HepG2 (cell line): ENCODE data around the gene SERPINB6. TPM values are rescaled to one million over a fixed set of nuclear protein-coding genes. Genes with fewer than 3 reads are reported as not detected.

Experiments
- ATAC-seq: fragments of 200-7000 bp; cut with Tn5 transposase; 3 replicates; pipeline ENCODE4 v1.9.1; 2020; ENCODE audit warnings: mild to moderate bottlenecking, moderate library complexity
- BruUV-seq: library from RNA; stranded (reverse); fragments of 400-500 nt; replicated peaks from 2 replicates; lab custom pipeline; 2021; lab: Mats Ljungman, UMichigan
- CTCF ChIA-PET: fragments of 300-600 bp; formaldehyde crosslinking; extraction: SDS; loops from one replicate; lab custom pipeline; 2021; ENCODE audit warnings: low total read pairs, inconsistent platforms, low intra/inter-chr PET ratio; lab: Yijun Ruan, JAX
- POLR2A ChIA-PET: fragments of 350-600 bp; sonication (Branson Sonifier 250); formaldehyde crosslinking; loops from one replicate; lab custom pipeline; 2020; ENCODE audit warnings: antibody characterized with exemption, inconsistent platforms; lab: Yijun Ruan, JAX
- DNase-seq: peaks from one replicate; pipeline ENCODE4 v3.0.0-alpha.2; 2015; ENCODE audit warnings: low spot score
- FAIRE-seq: peaks from 3 replicates; lab custom pipeline; 2011; peaks lifted over from hg19 to GRCh38; lab: Jason Lieb, UNC
- H2AFZ ChIP-seq: one replicate; pipeline ENCODE4 v1.6.1; 2011; ENCODE audit warnings: low read length, inconsistent platforms
- H3K27ac ChIP-seq: fragments of 300-600 bp; 3 replicates; pipeline ENCODE4 v1.8.0; 2011; ENCODE audit warnings: mixed run types, mild to moderate bottlenecking, mixed read lengths, low read length, inconsistent platforms; ENCODE audit not compliant: insufficient read depth; ENCODE audit errors: extremely low read length
- H3K27me3 ChIP-seq, 2 experiments: fragments of 200-600 bp in 1 of 2; 2 replicates in 1 of 2; 3 replicates in 1 of 2; pipeline versions ENCODE4 v1.6.0 to v1.8.0; 2011; ENCODE audit warnings: low read length in 2 of 2, mild to moderate bottlenecking in 2 of 2, moderate library complexity in 2 of 2, inconsistent platforms in 1 of 2; ENCODE audit not compliant: insufficient read depth in 2 of 2, control insufficient read depth in 1 of 2
- H3K36me3 ChIP-seq, 2 experiments: fragments of 200-600 bp in 1 of 2; replicated peaks in 1 of 2; 2 replicates in 1 of 2; 3 replicates in 1 of 2; pipeline versions ENCODE4 v1.5.1 to v1.8.0; 2011; ENCODE audit warnings: low read length in 2 of 2, inconsistent platforms in 1 of 2; ENCODE audit not compliant: insufficient read depth in 2 of 2, control insufficient read depth in 1 of 2
- H3K4me1 ChIP-seq: 2 replicates; pipeline ENCODE4 v1.5.1; 2012; ENCODE audit warnings: low read length, inconsistent platforms; ENCODE audit not compliant: insufficient read depth
- H3K4me2 ChIP-seq: 2 replicates; pipeline ENCODE4 v1.6.0; 2011; ENCODE audit warnings: low read depth, low read length, inconsistent platforms
- H3K4me3 ChIP-seq, 3 experiments: fragments of 200-600 bp in 1 of 3; sonication (generic), shearing (Covaris generic) in 1 of 3; replicated peaks in 1 of 3; 2 replicates each; pipeline ENCODE4 v1.5.1; 2011 to 2016; ENCODE audit warnings: low read length in 3 of 3, inconsistent platforms in 2 of 3, low read depth in 2 of 3, mild to moderate bottlenecking in 2 of 3, control low read depth in 1 of 3, mixed read lengths in 1 of 3; ENCODE audit not compliant: insufficient read depth in 1 of 3
- H3K79me2 ChIP-seq: one replicate; pipeline ENCODE4 v1.6.1; 2011; ENCODE audit warnings: low read length, inconsistent platforms; ENCODE audit not compliant: insufficient read depth
- H3K9ac ChIP-seq: 2 replicates; pipeline ENCODE4 v1.6.0; 2011; ENCODE audit warnings: mild to moderate bottlenecking, low read depth, low read length, inconsistent platforms; ENCODE audit not compliant: insufficient read depth
- H3K9me3 ChIP-seq: 2 replicates; pipeline ENCODE4 v1.5.1; 2012; ENCODE audit warnings: mild to moderate bottlenecking, low read length
- H4K20me1 ChIP-seq: 2 replicates; pipeline ENCODE4 v1.6.0; 2011; ENCODE audit warnings: inconsistent platforms, mild to moderate bottlenecking, low read length, moderate library complexity; ENCODE audit not compliant: insufficient read depth
- FOSL2 ChIP-seq: sonication (generic); formaldehyde crosslinking; IDR thresholded peaks from 2 replicates; pipeline ENCODE4 v1.4.0; 2020; ENCODE audit warnings: missing genetic modification reagents
- FOXA1 ChIP-seq, 2 experiments: fragments of 450-650 bp in 1 of 2; sonication (generic) in 1 of 2; formaldehyde crosslinking in 1 of 2; IDR thresholded peaks; 2 replicates each; pipeline versions ENCODE4 v1.4.0 to v1.6.1; 2016 to 2020; ENCODE audit warnings: missing genetic modification reagents in 1 of 2
- FOXC1 ChIP-seq: sonication (generic); formaldehyde crosslinking; IDR thresholded peaks from 2 replicates; pipeline ENCODE4 v1.8.0; 2022; ENCODE audit warnings: mild to moderate bottlenecking, missing genetic modification reagents, borderline replicate concordance
- IKZF5 ChIP-seq: IDR thresholded peaks from 2 replicates; pipeline ENCODE4 v1.6.1; 2018; ENCODE audit warnings: missing genetic modification reagents, mild to moderate bottlenecking, missing compliant biosample characterization
- MAFF ChIP-seq: IDR thresholded peaks from 2 replicates; pipeline ENCODE4 v1.6.1; 2011; ENCODE audit warnings: low read depth, low read length, improper control_type of control experiment
- MYPOP ChIP-seq: sonication (generic); formaldehyde crosslinking; IDR thresholded peaks from 2 replicates; pipeline ENCODE4 v1.8.1; 2023; ENCODE audit warnings: mild to moderate bottlenecking, moderate library complexity, missing genetic modification reagents
- NFATC3 ChIP-seq: sonication (generic); formaldehyde crosslinking; IDR thresholded peaks from 2 replicates; pipeline ENCODE4 v1.5.1; 2020; ENCODE audit warnings: mild to moderate bottlenecking, missing genetic modification reagents
- NFE2 ChIP-seq: sonication (generic); formaldehyde crosslinking; IDR thresholded peaks from 2 replicates; pipeline ENCODE4 v1.4.0; 2020; ENCODE audit warnings: missing genetic modification reagents
- NFYB ChIP-seq: sonication (generic); formaldehyde crosslinking; IDR thresholded peaks from 2 replicates; pipeline ENCODE4 v1.4.0; 2020; ENCODE audit warnings: missing genetic modification reagents
- PHB2 ChIP-seq: fragments of 450-650 bp; IDR thresholded peaks from 2 replicates; pipeline ENCODE4 v1.6.1; 2018; ENCODE audit not compliant: partially characterized antibody
- SOX6 ChIP-seq, 2 experiments: fragments of 450-650 bp in 1 of 2; sonication (generic) in 1 of 2; formaldehyde crosslinking in 1 of 2; IDR thresholded peaks; 2 replicates each; pipeline versions ENCODE4 v1.4.0 to v1.6.1; 2017 to 2020; ENCODE audit warnings: antibody characterized with exemption in 1 of 2, mild to moderate bottlenecking in 1 of 2, missing genetic modification reagents in 1 of 2
- TMF1 ChIP-seq: sonication (generic); formaldehyde crosslinking; IDR thresholded peaks from 2 replicates; pipeline ENCODE4 v1.8.1; 2022; ENCODE audit warnings: low read depth, missing genetic modification reagents
- TP53 ChIP-seq: sonication (generic); formaldehyde crosslinking; conservative IDR thresholded peaks from 2 replicates; pipeline ENCODE4 v1.4.0; 2020; ENCODE audit warnings: missing genetic modification reagents
- ZBTB1 ChIP-seq: sonication (generic); formaldehyde crosslinking; IDR thresholded peaks from 2 replicates; pipeline ENCODE4 v1.4.0; 2020; ENCODE audit warnings: missing genetic modification reagents, borderline replicate concordance
- ZBTB33 ChIP-seq: sonication (generic); formaldehyde crosslinking; IDR thresholded peaks from 2 replicates; pipeline ENCODE4 v1.4.0; 2020; ENCODE audit warnings: missing genetic modification reagents
- ZNF101 ChIP-seq: sonication (generic); formaldehyde crosslinking; IDR thresholded peaks from 2 replicates; pipeline ENCODE4 v1.4.0; 2020; ENCODE audit warnings: mild to moderate bottlenecking, low read depth, missing genetic modification reagents, borderline replicate concordance
- ZNF230 ChIP-seq: sonication (generic); formaldehyde crosslinking; IDR thresholded peaks from 2 replicates; pipeline ENCODE4 v1.4.0; 2020; ENCODE audit warnings: mild to moderate bottlenecking, missing genetic modification reagents
- ZNF749 ChIP-seq: sonication (generic); formaldehyde crosslinking; IDR thresholded peaks from 2 replicates; pipeline ENCODE4 v1.8.0; 2022; ENCODE audit warnings: mild to moderate bottlenecking, missing genetic modification reagents, moderate library complexity, borderline replicate concordance
- ZNF776 ChIP-seq: sonication (generic); formaldehyde crosslinking; IDR thresholded peaks from 2 replicates; pipeline ENCODE4 v1.4.0; 2020; ENCODE audit warnings: mild to moderate bottlenecking, missing genetic modification reagents
- ZNF839 ChIP-seq: sonication (generic); formaldehyde crosslinking; IDR thresholded peaks from 2 replicates; pipeline ENCODE4 v1.4.0; 2020; ENCODE audit warnings: missing genetic modification reagents, mild to moderate bottlenecking, borderline replicate concordance
- whole genome bisulfite sequencing: methylation state at CpG from one replicate; pipeline ENCODE4 v1.1.6; 2017; ENCODE audit warnings: low lambda C conversion rate; 5-methylcytosine and 5-hydroxymethylcytosine counted together
- in situ Hi-C: cut with HindIII; loops from 2 replicates; pipeline ENCODE4 v1.10.0; 2017; ENCODE audit warnings: low pct_unique_long_range_greater_than_20kb; ENCODE audit not compliant: extremely low pct_ligation_motif_present
- intact Hi-C: fragments of 100-400 bp; cut with micrococcal nuclease; formaldehyde crosslinking; loops from one replicate; pipeline ENCODE4 v1.10.0; 2022; ENCODE audit not compliant: unreplicated experiment
- polyA plus RNA-seq, 8 experiments: library from polyadenylated mRNA; depleted of rRNA in 3 of 8; stranded (reverse) in 7 of 8; unstranded in 1 of 8; fragments of >200 nt; fragmentation: Illumina TruSeq in 4 of 8; extraction: Trizol in 4 of 8; gene quantifications; 2 replicates each; pipeline versions ENCODE4 v1.2.1 to v1.2.3, GENCODE V29; 2011 to 2016; ENCODE audit warnings: low read depth in 4 of 8, missing spikeins in 1 of 8, mixed read lengths in 1 of 8; ENCODE audit not compliant: insufficient read depth in 1 of 8
- total RNA-seq, 5 experiments: library from RNA; depleted of rRNA; stranded (reverse); fragments of >200 nt; fragmentation: Illumina TruSeq; extraction: Trizol; gene quantifications; 2 replicates each; pipeline ENCODE4 v1.2.3, GENCODE V29; 2016; ENCODE audit warnings: low read depth in 1 of 5

SERPINB6 gene
- total and polyA plus RNA-seq, 2 of the 13 experiments (the other 11 are each of a cell fraction or from before 2014, with no cell fraction given), result 38.2 to 61.3 TPM

- TF ChIP-seq ZNF230 (CRISPR knock-in tag) (no peak), ZBTB1 (no peak), MYPOP (CRISPR knock-in tag) (no peak), ZNF749 (no peak), NFATC3 (no peak), ZNF776 (CRISPR knock-in tag) (peak; percentile 52; the same call in 1 of the 2 replicates), NFYB (CRISPR knock-in tag) (no peak)
These were observed 42.7 kb upstream of the SERPINB6 start (continued) for GRCh38 chr6:3013901-3014674.

GRCh38 chr6:3013486-3013885, 42.1 kb upstream of the SERPINB6 start:
- Histone ChIP-seq H3K4me3 (no peak overlapping the region), H4K20me1 (no peaks in the 10 kb centered on the region), H3K4me2 (no peak overlapping the region), H3K4me1 (peaks cover 27% of the 10 kb centered on the region), H3K36me3 (peaks cover 27 to 67% of the 10 kb centered on the region in 2 experiments), H3K79me2 (no peaks in the 10 kb centered on the region), H3K27ac (no peak overlapping the region), H3K27me3 (no peaks in the 10 kb centered on the region), H3K9ac (no peak overlapping the region; the same call in 1 of the 2 replicates), H3K9me3 (peaks cover 16% of the 10 kb centered on the region), H2AFZ (no peak overlapping the region)
- no peak for FAIRE-seq
- no peak for DNase-seq
- ATAC-seq, result peak; percentile 48; the same call in 2 of the 3 replicates
- intact Hi-C loops, result no loop called here
- in situ Hi-C loops, result no loop called here
- ChIA-PET CTCF (no interaction called here), POLR2A (interaction anchor here (0.6 to 2.3 kb wide), 2 partner anchors 13 to 40 kb away, joined by 3 to 13 read pairs; partner anchors contain the start of gene NQO2)
- 80% methylated on average over 1 of the region's 2 CpGs for WGBS
- no TSS peak for BruUV-seq
- TF ChIP-seq IKZF5 (CRISPR knock-in tag) (no peak), FOSL2 (CRISPR knock-in tag) (peak; percentile 80), ZBTB33 (peak; percentile 98), NFE2 (CRISPR knock-in tag) (peak; percentile 66; the same call in 1 of the 2 replicates), PHB2 (no peak), ZNF101 (no peak), TMF1 (CRISPR knock-in tag) (no peak), SOX6 (IDR thresholded peaks at IDR 0.05) (no peak), SOX6 (CRISPR knock-in tag; IDR thresholded peaks at IDR 0.05) (0 out of 2 replicates have a peak, but pooled peaks have one; percentile 8), FOXA1 (IDR thresholded peaks at IDR 0.05) (no peak), FOXA1 (CRISPR knock-in tag; IDR thresholded peaks at IDR 0.05) (peak; percentile 47; the same call in 1 of the 2 replicates), TP53 (no peak), ZNF839 (no peak), MAFF (peak; percentile 92), FOXC1 (no peak)
